Inferior parietal cortex (tissue), 1 donor: Measurements from ENCODE around the gene ZNF92.
"Not testable (repeated sequence)": the region's sequence is repeated elsewhere in the genome, so short reads cannot be mapped to it uniquely, and the experiment has no call there.

ENCODE experiments used
- DNase-seq: peaks from one replicate; pipeline ENCODE4 v3.0.0-alpha.2; 2016; ENCODE audit errors: extremely low spot score

The ZNF92 gene

GRCh38 chr7:65373608-65374351 is at the start of gene ZNF92:
Gene ZNF92, plus strand, starts transcription at chr7:65373855. Its CDS starts 143 bp downstream, at chr7:65373998.
- DNase-seq = peak; percentile 100

DNA sequence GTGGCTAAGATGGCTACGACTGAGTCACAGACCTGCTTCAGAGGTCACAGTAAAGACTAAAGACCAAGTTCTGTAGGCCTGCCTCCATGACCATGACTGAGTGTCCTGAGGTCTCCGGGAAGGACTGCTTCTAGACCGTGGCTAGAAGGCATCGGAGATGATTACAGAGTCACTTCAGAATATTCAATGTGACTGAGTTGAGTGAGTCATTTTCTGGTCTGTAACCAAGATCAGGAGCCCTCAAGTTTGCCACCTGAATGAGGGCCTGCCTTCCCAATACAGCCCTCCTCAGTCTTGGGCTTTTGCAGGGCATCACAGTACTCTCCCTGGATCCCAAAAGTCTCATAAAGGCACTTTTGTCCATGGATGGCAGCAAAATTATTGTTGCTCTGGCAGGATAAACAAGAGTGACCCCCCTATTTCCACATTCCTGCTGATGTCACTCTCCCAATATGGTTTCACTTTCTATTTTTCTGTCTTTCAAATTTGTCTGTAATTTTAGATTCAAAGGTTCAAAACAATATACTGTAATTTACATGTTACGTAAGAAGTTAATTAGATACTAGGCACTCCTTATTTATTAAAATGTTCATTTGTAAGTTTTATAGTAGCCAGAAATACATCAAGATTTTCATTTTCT is 47.7 kb upstream of the ZNF92 start:
- DNase-seq = no peak

DNA sequence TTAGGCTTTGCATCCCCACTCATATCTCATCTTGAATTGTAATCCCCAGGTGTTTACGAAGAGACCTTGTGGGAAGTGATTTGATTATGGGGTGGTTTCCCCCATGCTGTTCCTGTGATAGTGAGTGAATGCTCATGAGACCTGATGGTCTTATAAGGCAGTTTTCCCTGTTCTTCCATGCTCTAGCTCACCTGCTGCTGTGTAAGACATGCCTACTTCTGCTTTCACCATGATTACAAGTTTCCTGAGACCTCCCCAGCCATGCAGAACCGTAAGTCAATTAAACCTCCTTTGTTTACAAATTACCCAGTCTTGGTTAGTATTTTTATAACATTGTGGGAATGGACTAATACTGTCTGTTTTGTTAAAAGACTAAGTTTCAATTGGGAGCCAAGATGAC is 35.3 kb upstream of the ZNF92 start:
- DNase-seq = no peak

GRCh38 chr7:65339257-65339656 is 34.4 kb upstream of the ZNF92 start:
- no peak for DNase-seq

DNA sequence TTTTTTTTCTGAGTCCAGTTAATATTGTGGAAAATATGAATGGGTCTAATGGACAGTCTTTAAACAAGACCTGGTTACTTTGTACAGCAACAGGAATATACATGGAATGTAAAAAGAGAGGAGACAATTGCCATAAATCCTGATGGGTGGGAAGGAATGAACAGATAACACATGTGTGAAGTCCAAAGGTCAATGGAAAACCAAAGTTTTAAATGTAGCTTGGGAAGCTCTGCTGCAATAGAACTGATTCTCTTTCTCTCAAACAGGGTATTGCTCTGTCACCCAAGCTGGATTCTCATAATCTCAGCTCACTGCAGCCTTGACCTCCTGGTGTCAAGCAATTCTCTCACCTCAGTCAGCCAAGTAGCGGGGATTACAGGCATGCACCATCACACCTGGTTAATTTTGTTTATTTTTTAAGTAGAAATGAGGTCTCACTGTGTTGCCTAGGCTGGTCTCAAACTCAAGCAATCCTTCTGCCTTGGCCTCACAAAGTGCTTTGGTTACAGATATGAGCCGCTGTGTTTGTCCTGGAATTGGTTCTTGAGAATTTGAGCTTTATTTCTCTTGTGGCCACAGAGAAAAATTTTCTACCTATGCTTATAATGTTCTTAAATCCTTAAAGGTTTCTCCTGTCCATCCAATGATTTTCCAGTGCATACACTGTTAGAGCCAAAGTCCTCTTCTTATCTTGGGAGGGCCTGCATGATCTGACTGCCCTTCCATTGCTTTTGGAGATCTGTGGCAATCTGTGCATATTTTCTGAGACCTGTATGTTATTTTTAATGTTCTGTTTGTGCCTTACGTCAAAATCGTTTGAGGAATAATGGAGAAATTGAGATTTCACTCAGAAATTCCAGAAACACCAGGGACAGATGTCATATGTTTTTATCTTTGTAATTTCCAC is 30.7 kb upstream of the ZNF92 start:
- DNase-seq = no peak

DNA sequence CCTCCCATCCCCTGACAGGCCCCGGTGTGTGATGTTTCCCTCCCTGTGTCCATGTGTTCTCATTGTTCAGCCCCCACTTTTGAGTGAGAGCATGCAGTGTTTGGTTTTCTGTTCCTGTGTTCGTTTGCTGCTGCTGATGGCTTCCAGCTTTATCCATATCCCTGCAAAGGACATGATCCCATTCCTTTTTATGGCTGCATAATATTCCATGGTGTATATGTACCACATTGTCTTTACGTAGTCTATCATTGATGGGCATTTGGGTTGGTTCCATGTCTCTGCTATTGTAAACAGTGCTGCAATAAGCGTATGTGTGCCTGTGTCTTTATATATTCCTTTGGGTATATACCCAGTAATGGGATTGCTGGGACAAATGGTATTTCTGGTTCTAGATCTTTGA is 29.1 kb upstream of the ZNF92 start:
- DNase-seq = not testable (repeated sequence)

- no peak for DNase-seq
Observed at GRCh38 chr7:65354263-65354662, 19.4 kb upstream of the ZNF92 start.

DNA sequence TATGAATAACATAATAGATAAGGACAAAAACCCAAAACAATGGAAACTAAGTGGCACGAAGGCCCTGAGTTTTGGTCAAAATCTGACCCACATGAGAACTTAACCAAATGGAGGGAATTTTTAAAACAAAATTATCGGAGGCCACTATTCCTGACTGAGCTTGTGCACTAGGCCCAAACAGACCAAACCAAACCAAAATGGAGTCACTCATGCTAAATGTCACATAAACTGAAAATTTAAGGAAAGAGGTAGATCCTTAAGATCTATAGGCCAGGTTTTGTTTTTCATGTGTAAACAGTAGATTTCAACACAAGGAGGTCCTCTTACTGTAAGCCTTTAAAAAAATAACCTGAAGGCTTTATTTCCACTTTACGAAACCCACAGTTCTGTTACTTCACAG is 3.8 kb upstream of the ZNF92 start:
- DNase-seq = no peak

- peak; percentile 59 for DNase-seq
Observed at GRCh38 chr7:65371468-65371867, 2.2 kb upstream of the ZNF92 start.

DNA sequence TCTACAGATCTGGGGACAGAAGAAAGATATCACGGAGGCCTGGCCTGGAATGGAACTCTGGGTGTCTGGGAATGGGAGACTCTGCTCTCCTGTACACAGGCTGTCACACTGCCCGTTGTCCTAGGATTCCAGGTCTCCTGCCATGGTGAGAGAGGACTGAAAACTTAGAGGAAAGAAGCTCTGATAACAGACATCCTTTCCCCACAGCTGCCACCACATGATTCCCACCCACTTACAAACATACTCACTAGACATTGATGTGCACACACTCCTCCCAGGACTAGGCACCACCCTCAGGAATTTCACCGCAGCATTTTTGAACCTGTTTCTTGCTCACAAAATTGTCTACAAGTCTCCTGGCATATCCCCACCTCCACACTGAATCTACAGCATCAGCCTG is 5.7 kb downstream of the ZNF92 start:
- DNase-seq = no peak

GRCh38 chr7:65381742-65382141 is 8.1 kb downstream of the ZNF92 start:
- no peak for DNase-seq

- DNase-seq = no peak
Observed at GRCh38 chr7:65382452-65382851, 8.8 kb downstream of the ZNF92 start.

- DNase-seq = no peak
Observed at GRCh38 chr7:65387891-65388290, 14.2 kb downstream of the ZNF92 start.

DNA sequence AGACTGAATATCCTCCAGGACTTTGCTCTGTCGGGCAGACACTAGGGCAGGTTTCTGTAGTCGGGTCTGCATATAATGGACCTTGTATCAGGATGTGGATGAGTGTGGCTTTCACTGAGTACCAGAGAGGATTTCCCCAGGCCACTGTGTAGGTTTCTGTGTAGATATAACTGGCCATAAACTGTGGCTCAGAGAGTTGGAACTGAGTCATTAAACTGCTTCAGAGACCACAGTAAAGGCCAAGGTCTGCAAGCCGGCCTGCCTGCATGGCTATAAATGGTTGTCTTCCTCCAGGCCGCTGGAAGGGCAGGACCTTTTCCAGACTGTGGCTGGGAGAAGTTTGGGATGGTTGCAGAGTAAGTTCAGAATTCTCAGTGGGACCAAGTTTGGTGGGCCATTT is 16.9 kb downstream of the ZNF92 start:
- DNase-seq = no peak

GRCh38 chr7:65397730-65398142 is 24.1 kb downstream of the ZNF92 start:
- DNase-seq = no peak

DNA sequence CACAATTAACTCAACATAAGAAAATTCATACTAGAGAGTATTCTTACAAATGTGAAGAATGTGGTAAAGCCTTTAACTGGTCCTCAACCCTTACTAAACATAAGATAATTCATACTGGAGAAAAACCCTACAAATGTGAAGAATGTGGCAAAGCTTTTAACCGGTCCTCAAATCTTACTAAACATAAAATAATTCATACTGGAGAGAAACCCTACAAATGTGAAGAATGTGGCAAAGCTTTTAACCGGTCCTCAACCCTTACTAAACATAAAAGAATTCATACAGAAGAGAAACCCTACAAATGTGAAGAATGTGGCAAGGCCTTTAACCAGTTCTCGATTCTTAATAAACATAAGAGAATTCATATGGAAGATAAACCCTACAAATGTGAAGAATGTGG is 25.0 kb downstream of the ZNF92 start:
- DNase-seq = not testable (repeated sequence)

DNA sequence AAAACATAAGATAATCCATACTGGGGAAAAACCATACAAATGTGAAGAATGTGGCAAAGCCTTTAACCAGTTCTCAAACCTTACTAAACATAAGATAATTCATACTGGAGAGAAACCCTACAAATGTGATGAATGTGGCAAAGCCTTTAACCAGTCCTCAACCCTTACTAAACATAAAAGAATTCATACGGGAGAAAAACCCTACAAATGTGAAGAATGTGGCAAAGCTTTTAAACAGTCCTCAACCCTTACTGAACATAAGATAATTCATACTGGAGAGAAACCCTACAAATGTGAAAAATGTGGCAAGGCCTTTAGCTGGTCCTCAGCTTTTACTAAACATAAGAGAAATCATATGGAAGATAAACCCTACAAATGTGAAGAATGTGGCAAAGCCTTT is 25.4 kb downstream of the ZNF92 start:
- DNase-seq = not testable (repeated sequence)

GRCh38 chr7:65404020-65404419 is 30.4 kb downstream of the ZNF92 start:
- no peak for DNase-seq

DNA sequence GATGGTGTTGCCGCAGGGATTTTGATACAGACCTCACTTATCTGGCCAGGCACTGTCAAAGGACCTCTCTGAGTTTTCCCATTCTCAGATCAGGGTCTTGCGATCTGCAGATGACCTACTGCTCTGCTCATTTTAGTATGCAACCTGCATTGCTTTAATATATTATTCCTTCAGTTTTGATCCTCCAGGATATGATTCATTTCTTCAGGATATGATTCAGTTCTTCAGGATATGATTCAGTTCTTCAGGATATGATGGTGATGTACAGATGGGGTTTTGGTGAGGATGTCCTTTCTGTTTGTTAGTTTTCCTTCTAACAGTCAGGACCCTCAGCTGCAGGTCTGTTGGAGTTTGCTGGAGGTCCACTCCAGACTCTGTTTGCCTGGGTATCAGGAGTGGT is 33.1 kb downstream of the ZNF92 start:
- not testable (repeated sequence) for DNase-seq

DNA sequence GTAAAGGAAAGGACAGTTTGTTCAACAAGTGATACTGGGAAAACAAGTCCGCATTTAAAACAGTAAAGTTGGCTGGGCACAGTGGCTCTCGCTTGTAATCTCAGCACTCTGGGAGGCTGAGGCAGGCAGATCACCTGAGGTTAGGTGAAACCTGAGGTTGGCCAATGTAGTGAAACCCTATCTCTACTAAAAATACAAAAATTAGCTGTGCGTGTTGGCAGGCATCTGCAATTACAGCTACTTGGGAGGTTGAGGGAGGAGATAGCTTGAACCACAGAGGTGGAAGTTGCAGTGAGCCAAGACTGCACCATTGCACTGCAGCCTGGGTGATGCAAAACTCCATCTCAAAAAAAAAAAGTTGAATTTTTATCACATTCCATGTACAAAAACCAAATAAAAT is 35.7 kb downstream of the ZNF92 start:
- DNase-seq = no peak

GRCh38 chr7:65411249-65411648 is 37.6 kb downstream of the ZNF92 start:
- no peak for DNase-seq

DNA sequence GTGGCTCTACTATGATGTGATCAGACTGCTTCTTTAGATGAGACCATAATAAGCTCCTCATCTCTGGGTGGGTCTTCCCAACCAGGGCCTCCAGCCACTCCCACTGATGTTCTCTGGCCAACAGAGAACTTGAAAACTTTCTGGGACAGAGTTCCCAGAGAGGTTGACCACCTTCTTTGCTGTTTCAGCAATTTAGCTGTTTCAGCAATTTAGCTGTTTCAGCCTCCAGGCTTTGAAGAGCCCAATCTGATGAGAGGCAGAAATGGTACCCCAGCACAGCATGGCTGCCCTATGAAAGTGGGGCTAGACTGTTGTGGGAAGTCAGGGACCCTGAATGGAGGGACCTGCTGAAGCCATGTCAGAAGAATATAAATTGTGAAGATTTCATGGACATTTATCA is 49.0 kb downstream of the ZNF92 start:
- no peak for DNase-seq
